SKM-1 (cell line): Measurements from ENCODE around the gene MTPN.

Experiments
- DNase-seq: peaks from one replicate; lab custom pipeline; 2025; ENCODE audit not compliant: unreplicated experiment; lab: John Stamatoyannopoulos, UW

MTPN gene

GRCh38 chr7:135929249-135929648 is 47.9 kb downstream of the MTPN start:
- DNase-seq: no peak

GRCh38 chr7:135928136-135928535 is 49.0 kb downstream of the MTPN start:
- no peak for DNase-seq

- DNase-seq: no peak
Observed at GRCh38 chr7:135925210-135925609, 51.9 kb downstream of the MTPN start.

- DNase-seq: no peak
Observed at GRCh38 chr7:135924302-135924701, 52.9 kb downstream of the MTPN start.

- no peak for DNase-seq
Observed at GRCh38 chr7:135922263-135922662, 54.9 kb downstream of the MTPN start.

GRCh38 chr7:135920478-135920877 is 56.7 kb downstream of the MTPN start:
- no peak for DNase-seq

- no peak for DNase-seq
Observed at GRCh38 chr7:135919071-135919841, 57.9 kb downstream of the MTPN start.

GRCh38 chr7:135918134-135918533 is 59.0 kb downstream of the MTPN start:
- no peak for DNase-seq

GRCh38 chr7:135917721-135918120 is 59.4 kb downstream of the MTPN start:
- peak; percentile 65 for DNase-seq

- DNase-seq: no peak
Observed at GRCh38 chr7:135914346-135914745, 62.8 kb downstream of the MTPN start.

- no peak for DNase-seq
Observed at GRCh38 chr7:135913404-135913803, 63.8 kb downstream of the MTPN start.

- DNase-seq: no peak
Observed at GRCh38 chr7:135911099-135911498, 66.1 kb downstream of the MTPN start.

GRCh38 chr7:135910393-135911036 is 66.6 kb downstream of the MTPN start:
- no peak for DNase-seq

GRCh38 chr7:135905858-135906257 is 71.3 kb downstream of the MTPN start:
- no peak for DNase-seq

GRCh38 chr7:135905355-135905754 is 71.8 kb downstream of the MTPN start:
- DNase-seq: no peak

GRCh38 chr7:135904282-135904681 is 72.9 kb downstream of the MTPN start:
- no peak for DNase-seq

GRCh38 chr7:135901585-135902540 is 75.3 kb downstream of the MTPN start:
- DNase-seq: no peak

GRCh38 chr7:135900065-135900546 is 77.1 kb downstream of the MTPN start:
- no peak for DNase-seq

GRCh38 chr7:135899458-135900064 is 77.6 kb downstream of the MTPN start:
- DNase-seq: no peak

GRCh38 chr7:135898226-135898625 is 78.9 kb downstream of the MTPN start:
- no peak for DNase-seq

- DNase-seq: no peak
Observed at GRCh38 chr7:135894816-135895215, 82.3 kb downstream of the MTPN start.
